GM12801 (cell line): ENCODE results near the gene ASCC3.

Experiments used
- TF ChIP-seq, protein P1 (sequence below): IDR thresholded peaks from one replicate; pipeline ENCODE4 v1.5.1; 2011; ENCODE audit warnings: control low read depth; ENCODE audit not compliant: insufficient read length; ENCODE audit errors: extremely low read depth

The ASCC3 gene

DNA sequence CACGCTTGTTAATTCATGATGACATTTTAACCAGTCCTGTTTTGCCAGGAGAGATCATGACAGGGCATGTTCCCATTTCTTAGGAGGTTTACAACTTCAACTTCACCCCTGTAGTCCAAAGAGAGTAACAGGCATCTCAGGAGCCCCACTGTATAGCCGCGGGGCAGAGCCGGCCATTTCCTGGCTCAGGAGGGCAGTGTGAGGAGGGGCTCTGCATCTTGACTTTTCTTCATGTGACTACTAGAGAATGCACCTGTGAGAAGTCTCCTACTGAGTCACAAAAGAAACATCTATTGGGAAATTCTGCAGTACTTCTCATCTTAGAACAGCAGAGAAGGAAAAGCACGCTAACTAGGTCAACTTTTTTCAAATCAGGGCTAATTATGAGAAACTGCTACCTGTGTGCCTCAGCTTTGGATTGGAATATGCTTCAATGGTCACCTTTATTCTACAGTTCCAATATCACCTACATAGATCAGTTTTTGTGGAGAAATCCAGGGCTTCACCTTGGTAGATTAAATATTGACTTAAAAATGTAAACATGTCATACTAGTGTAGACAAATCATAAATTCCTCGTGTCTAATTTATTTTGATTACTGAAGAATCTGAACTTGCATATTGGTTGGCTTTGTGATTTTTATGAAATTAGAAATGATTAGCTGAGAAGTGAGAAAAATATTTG lies 387.8 kb downstream of the ASCC3 start:
- TF ChIP-seq, protein P1, sequence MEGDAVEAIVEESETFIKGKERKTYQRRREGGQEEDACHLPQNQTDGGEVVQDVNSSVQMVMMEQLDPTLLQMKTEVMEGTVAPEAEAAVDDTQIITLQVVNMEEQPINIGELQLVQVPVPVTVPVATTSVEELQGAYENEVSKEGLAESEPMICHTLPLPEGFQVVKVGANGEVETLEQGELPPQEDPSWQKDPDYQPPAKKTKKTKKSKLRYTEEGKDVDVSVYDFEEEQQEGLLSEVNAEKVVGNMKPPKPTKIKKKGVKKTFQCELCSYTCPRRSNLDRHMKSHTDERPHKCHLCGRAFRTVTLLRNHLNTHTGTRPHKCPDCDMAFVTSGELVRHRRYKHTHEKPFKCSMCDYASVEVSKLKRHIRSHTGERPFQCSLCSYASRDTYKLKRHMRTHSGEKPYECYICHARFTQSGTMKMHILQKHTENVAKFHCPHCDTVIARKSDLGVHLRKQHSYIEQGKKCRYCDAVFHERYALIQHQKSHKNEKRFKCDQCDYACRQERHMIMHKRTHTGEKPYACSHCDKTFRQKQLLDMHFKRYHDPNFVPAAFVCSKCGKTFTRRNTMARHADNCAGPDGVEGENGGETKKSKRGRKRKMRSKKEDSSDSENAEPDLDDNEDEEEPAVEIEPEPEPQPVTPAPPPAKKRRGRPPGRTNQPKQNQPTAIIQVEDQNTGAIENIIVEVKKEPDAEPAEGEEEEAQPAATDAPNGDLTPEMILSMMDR, result no peak

GRCh38 chr6:100491952-100492670 lies 389.0 kb downstream of the ASCC3 start:
- TF ChIP-seq, protein P1, result no peak

DNA sequence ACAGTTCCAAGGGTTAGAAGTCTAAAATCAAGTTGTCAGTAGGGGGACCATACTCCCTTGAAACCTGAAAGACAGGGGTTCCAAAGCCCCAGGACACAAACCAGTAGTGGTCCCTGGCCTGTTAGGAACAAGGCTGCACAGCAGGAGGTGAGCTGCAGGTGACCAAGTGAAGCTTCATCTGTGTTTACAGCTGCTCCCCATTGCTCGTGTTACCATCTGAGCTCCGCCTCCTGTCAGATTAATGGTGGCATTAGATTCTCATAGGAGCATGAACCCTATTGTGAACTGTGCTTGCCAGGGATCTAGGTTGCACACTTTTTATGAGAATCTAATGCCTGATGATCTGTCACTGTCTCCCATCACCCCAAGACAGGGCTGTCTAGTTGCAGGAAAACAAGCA lies 391.1 kb downstream of the ASCC3 start:
- TF ChIP-seq, protein P1, result no peak

DNA sequence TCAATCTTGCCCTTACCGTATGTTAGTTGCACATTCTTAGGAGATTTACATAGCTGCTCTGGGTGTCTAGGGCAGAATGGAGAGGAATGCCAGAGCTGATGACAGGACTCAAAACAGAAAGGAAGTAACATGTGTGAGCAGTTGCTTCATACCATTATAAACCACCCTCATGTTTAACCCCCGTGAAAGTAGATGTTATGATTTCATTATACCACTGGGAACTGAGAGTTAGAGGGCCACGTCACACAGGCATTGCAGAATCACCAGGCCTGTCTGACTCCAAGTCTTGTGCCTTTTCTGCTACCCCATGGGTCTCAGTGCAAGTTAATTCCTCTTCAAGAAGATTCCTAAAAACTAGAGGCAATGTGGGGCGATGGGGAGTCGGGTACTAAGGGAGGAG lies 392.9 kb downstream of the ASCC3 start:
- TF ChIP-seq, protein P1, result no peak

DNA sequence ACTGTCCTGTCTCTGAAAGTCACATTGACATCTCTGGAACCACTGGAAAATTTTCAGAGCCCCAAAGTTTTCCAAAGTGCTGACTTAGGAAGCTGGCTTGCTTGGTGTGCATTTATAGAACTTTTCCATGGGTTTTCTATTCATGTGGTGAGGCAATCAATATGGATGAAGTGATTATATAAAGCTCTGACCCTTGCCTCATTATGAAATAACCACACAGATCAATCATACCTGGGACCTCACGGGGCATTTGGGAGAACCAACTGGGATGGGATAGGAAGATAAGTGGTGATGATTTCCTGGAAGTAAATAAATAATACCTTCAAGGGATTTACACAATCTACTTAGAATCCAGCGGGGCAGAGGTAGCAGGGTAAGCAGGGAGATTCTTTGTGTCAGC lies 393.5 kb downstream of the ASCC3 start:
- TF ChIP-seq, protein P1, result no peak

DNA sequence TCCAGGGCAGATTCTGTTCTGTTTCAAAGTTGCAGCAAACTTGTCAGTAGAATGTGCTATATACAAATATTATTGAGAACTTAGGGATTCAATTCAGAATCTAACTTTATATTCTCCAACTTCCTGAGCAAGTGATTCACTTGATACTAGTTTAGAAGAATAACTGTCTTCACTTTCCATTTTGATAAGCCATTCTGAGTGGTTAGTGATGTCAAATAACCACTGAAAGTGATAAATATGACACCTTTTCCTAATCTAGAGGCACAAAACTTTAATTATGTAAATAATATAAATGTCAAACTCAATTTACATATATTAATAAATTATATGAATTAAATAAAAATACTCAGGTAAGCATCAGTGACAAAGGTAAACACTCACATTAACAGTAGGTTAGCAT lies 395.9 kb downstream of the ASCC3 start:
- TF ChIP-seq, protein P1, result no peak

DNA sequence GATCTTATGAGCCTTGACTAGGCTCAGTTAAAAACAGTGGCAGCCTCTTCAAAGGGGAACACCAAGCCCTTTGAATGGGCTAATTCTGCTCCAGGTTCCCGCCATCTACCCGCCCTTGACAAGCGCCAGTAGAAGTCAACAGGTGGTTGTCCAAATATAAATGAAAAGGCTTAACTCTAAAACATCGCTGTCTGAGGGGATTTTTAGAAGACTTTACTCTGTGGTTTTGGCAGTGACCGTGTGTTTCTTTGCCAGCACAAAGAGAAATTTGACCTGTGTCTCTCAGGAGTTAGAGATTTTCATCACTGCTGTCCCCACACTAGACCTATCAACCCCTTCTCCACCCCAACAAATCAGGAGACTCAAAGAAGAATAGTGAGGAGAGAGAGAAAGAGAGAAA lies 396.7 kb downstream of the ASCC3 start:
- TF ChIP-seq, protein P1, result no peak
